ENCODE data around the gene COX8C.
A peak's percentile ranks its signal among the peaks of the same experiment; 100 is the strongest.

Gene COX8C

DNA sequence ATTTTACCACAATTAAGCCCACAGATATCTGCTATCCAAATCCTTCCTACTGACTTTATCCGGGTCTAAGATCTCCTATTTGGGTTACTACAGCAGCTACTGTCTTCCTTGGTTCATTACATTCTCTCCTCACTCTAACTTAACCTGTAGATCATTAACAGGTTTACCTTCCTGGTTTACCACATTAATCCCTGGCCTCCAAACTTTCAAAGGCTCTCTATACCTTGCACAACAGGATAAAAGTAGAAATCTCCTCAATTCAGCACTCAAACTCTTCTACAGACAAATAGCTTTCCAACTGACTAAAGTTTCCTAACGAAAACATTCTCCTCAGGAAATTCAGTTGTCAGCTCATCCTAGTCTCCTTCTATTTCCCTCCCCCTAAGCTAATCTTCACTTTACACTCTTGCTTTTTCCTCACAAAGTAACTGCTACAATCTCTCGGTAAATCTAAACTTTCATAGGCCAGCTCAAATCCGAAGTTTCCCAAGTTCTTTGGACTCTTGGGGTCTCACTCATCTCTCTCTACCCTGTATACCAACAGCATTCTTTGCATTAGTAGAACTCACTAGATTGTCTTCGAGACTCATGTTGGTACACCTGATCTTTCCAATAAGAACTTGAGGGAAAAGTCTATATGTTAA, 16.9 kb upstream of the COX8C start:
- Histone ChIP-seq H4K20me1 (ENCODE audit: insufficient read depth, low read length) (peaks cover 19% of the 10 kb centered on the region), H3K9me3 (ENCODE audit: insufficient read depth, low read length, severe bottlenecking) (no peaks in the 10 kb centered on the region), H3K4me1 (ENCODE audit: insufficient read depth, low read length) (peaks cover 40% of the 10 kb centered on the region), H3K27ac (ENCODE audit: low read length) (no peak overlapping the region), H3K9ac (ENCODE audit: low read depth, low read length) (no peak overlapping the region), H3K4me3 (ENCODE audit: low read depth in 1 of 2, low read length in 2 of 2) (no peak overlapping the region), H3K4me2 (ENCODE audit: insufficient read depth, low read length) (peak overlapping the region; percentile 87; the same call in 1 of the 2 replicates), H3K79me2 (ENCODE audit: insufficient read depth, low read length) (peaks cover 77% of the 10 kb centered on the region), H2AFZ (ENCODE audit: low read depth, low read length) (no peak overlapping the region), H3K27me3 (ENCODE audit: insufficient read depth, low read length, poor library complexity) (no peaks in the 10 kb centered on the region), H3K36me3 (ENCODE audit: insufficient read depth, low read length) (no peaks in the 10 kb centered on the region; the same call in 1 of the 2 replicates)
- DNase-seq (no peak), ATAC-seq (ENCODE audit: insufficient read depth, low read depth) (no peak)
- TF ChIP-seq EZH2 (IDR thresholded peaks at IDR 0.05; ENCODE audit: borderline replicate concordance, low read depth, low read length, severe bottlenecking) (no peak), CTCF (IDR thresholded peaks at IDR 0.05; ENCODE audit: borderline replicate concordance, extremely low read depth, low read length, poor library complexity, severe bottlenecking) (no peak)

DNA sequence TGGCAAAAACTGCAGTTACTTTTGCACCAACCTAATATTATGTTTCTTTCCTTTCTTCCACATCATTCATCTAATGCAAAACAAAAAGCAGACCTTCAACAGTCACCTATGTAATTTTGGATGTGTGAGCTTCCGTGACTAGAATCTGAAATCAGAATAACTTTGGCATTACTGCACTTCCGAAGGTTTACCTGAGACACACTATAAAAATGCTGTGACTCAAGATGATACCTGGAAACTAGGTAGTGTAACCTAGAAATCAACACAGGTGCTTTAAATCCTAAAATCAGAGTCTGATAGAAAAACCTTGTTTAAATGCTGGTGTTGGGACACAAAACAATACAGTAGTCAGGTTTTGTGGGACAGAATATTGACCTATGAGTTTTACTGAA, 16.4 kb upstream of the COX8C start:
- TF ChIP-seq EZH2 (IDR thresholded peaks at IDR 0.05; ENCODE audit: borderline replicate concordance, low read depth, low read length, severe bottlenecking), result no peak
- no peak for TF ChIP-seq CTCF (IDR thresholded peaks at IDR 0.05; ENCODE audit: borderline replicate concordance, extremely low read depth, low read length, poor library complexity, severe bottlenecking)
- DNase-seq, result no peak
- Histone ChIP-seq H3K4me3 (ENCODE audit: low read depth in 1 of 2, low read length in 2 of 2) (no peak overlapping the region), H3K79me2 (ENCODE audit: insufficient read depth, low read length) (peaks cover 72% of the 10 kb centered on the region), H2AFZ (ENCODE audit: low read depth, low read length) (no peak overlapping the region), H3K9ac (ENCODE audit: low read depth, low read length) (no peak overlapping the region), H4K20me1 (ENCODE audit: insufficient read depth, low read length) (peaks cover 15% of the 10 kb centered on the region), H3K27ac (ENCODE audit: low read length) (no peak overlapping the region), H3K4me1 (ENCODE audit: insufficient read depth, low read length) (peaks cover 40% of the 10 kb centered on the region), H3K4me2 (ENCODE audit: insufficient read depth, low read length) (peak overlapping the region; percentile 87; the same call in 1 of the 2 replicates), H3K36me3 (ENCODE audit: insufficient read depth, low read length) (no peaks in the 10 kb centered on the region; the same call in 1 of the 2 replicates), H3K27me3 (ENCODE audit: insufficient read depth, low read length, poor library complexity) (no peaks in the 10 kb centered on the region), H3K9me3 (ENCODE audit: insufficient read depth, low read length, severe bottlenecking) (no peaks in the 10 kb centered on the region)
- no peak for ATAC-seq (ENCODE audit: insufficient read depth, low read depth)

DNA sequence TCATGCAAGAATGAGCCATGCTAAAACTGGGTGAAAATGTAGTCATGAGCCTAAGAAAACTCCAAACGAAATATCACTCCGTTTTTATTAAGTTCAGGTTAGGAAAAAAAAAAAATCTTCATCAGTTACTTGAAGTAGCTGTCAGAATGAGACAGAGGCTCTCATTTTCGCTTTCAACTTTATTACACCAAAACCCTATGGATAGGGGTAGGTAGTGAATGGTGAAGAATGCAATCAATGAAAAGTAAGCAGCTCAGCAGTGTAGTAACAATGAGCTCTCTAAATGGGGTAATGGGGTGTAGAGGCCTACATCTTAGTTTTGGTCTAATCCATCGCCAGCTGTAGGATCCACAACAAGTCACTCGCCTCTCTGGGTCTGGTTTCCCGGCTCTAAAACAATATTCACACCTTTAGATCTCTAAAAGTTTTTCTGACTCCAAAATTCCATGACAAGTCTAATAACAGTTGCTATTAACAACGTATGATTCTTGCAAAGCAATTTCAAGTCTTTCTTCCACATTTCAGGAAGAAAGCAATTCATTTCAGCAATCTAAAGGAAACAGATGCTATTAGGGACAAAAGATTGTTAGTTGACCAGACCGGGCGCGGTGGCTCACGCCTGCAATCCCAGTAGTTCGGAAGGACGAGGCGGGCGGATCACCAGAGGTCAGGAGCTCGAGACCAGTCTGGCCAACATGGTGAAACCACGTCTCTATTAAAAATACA, 15.8 kb upstream of the COX8C start:
- Histone ChIP-seq H3K36me3 (ENCODE audit: insufficient read depth, low read length) (no peaks in the 10 kb centered on the region; the same call in 1 of the 2 replicates), H3K4me3 (ENCODE audit: low read depth in 1 of 2, low read length in 2 of 2) (peak overlapping the region; percentile 81 to 94; a peak in 3 of 4 replicates), H3K4me2 (ENCODE audit: insufficient read depth, low read length) (peak overlapping the region; percentile 87), H3K9me3 (ENCODE audit: insufficient read depth, low read length, severe bottlenecking) (no peaks in the 10 kb centered on the region), H3K9ac (ENCODE audit: low read depth, low read length) (peak overlapping the region; percentile 71), H2AFZ (ENCODE audit: low read depth, low read length) (no peak overlapping the region), H3K27ac (ENCODE audit: low read length) (peak overlapping the region; percentile 24; the same call in 1 of the 2 replicates), H3K27me3 (ENCODE audit: insufficient read depth, low read length, poor library complexity) (no peaks in the 10 kb centered on the region), H3K79me2 (ENCODE audit: insufficient read depth, low read length) (peaks cover 66% of the 10 kb centered on the region), H3K4me1 (ENCODE audit: insufficient read depth, low read length) (peaks cover 40% of the 10 kb centered on the region), H4K20me1 (ENCODE audit: insufficient read depth, low read length) (peaks cover 13% of the 10 kb centered on the region)
- DNase-seq (no peak), ATAC-seq (ENCODE audit: insufficient read depth, low read depth) (no peak)
- TF ChIP-seq CTCF (IDR thresholded peaks at IDR 0.05; ENCODE audit: borderline replicate concordance, extremely low read depth, low read length, poor library complexity, severe bottlenecking), result no peak
- TF ChIP-seq EZH2 (IDR thresholded peaks at IDR 0.05; ENCODE audit: borderline replicate concordance, low read depth, low read length, severe bottlenecking), result no peak

All from DND-41 (cell line).